ENCODE measurements around the gene PIK3AP1. TPM values are rescaled to one million over a fixed set of nuclear protein-coding genes. Genes with fewer than 3 reads are reported as not detected.

Gene PIK3AP1
- total and polyA plus RNA-seq, 10 donors: 59.8 to 256 (median 183) TPM

DNA sequence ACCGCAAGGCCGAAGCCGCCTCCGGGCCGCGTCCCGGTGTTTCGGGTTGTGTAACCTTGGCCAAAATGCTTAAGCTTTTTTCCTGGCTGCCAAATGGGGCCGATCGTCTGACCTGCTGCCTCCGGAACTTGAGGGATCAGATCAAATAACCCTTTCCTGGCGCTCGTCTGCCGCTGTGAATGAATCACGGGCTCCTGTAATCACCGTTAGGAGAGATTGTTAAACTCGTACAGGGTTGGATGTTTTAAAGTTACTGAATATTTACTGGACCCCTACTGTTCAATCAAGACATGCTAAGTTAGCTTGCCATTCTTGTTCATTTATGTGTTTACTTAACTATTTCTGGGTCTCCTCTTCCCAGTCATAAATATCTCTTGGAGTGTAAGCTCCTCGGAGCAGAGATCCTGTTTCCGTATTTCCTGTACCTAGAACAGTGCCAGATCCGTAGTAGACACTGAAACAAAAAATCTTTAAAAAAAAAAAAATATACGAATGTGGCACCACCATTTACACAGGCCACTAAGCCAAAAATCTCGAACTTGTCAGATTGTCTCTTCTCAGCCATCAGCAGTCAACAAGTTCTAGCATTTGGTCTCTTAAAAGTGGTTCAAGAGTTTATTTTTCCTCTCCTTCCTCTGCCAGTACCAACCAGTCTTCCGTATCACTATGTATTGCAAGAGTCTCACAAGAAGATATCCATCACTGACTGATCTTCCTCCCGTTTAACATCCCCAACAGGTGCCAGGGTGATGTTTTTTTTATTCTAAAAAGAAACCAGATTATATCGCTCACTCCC lies 132.9 kb downstream of the PIK3AP1 start:
- DNase-seq: no peak
- H3K9me3 ChIP-seq: no peaks in the 10 kb centered on the region
- 3 to 6% (median 4%) methylated on average over 24 to 25 of the region's 25 CpGs for WGBS, 5 donors

DNA sequence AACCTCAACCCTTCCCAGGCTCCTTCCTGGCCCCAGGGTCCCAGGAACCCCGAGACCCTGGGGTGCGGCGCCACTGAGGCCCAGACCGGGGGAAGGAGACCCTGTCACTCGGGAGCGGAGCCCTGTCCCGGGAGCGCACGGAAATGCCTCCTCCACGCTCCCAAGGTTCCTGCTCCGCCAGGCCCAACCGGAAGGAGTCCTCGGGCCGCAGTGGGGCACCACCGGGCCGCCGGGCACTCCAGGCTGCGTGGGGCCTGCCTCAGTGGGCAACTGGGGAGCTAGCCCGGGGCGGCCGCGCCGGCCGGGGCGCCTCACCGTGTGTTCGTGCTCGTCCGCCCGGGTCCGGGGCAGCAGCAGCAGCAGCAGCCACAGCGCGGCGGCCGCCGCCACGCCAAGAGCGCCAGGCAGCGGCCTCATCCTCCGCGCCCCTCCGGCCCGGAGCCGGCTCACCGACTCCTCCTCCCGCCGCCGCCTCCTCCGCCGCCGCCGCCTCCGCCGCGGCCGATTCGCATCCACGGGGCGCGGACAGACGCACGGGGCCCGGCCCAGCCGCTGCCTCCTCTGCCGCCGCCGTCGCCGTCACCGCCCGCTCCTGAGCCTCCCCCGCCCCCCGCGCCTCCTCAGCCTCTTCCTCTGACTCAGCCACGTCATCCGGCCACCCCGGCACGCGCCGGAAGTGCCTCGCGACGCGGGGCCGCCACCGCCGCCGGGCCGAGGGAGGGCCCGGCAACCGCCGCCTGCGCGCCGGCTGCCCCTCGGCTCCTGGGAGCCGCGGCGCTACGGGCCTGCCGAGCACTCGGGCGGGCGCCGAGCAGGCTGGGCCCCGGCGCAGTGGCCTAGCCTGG lies 133.7 kb downstream of the PIK3AP1 start, which contains the start of gene TM9SF3:
Gene TM9SF3, minus strand, starts transcription at position 594 of the 845 bp plus-strand sequence. Its CDS starts 177 bp downstream, at position 417.
- intact Hi-C loops (cut with DNase I; ENCODE audit: low total_unique reads): no loop called here

More for the DNA sequence above, 132.9 kb downstream of the PIK3AP1 start:
- intact Hi-C loops (cut with DNase I; ENCODE audit: low total_unique reads): no loop called here
- Histone ChIP-seq H3K4me1 (peaks cover 36 to 70% (median 50%) of the 10 kb centered on the region in 6 donors), H3K27ac (peak overlapping the region; percentile 78 to 100 (median 98)), H3K4me3 (peak overlapping the region; percentile 75 to 93 (median 86)), H3K36me3 (peaks cover 0 to 9% (median under 1%) of the 10 kb centered on the region in 6 donors), H3K27me3 (replicated peaks in 1 of 7) (no peaks in the 10 kb centered on the region)
- TF ChIP-seq CTCF (IDR thresholded peaks at IDR 0.05 in 8 of 11, conservative IDR thresholded peaks at IDR 0.05 in 3 of 11) (peak in 2 of 11 experiments; percentile 0 to 5), POLR2AphosphoS5 (IDR thresholded peaks at IDR 0.05) (no peak)

DNA sequence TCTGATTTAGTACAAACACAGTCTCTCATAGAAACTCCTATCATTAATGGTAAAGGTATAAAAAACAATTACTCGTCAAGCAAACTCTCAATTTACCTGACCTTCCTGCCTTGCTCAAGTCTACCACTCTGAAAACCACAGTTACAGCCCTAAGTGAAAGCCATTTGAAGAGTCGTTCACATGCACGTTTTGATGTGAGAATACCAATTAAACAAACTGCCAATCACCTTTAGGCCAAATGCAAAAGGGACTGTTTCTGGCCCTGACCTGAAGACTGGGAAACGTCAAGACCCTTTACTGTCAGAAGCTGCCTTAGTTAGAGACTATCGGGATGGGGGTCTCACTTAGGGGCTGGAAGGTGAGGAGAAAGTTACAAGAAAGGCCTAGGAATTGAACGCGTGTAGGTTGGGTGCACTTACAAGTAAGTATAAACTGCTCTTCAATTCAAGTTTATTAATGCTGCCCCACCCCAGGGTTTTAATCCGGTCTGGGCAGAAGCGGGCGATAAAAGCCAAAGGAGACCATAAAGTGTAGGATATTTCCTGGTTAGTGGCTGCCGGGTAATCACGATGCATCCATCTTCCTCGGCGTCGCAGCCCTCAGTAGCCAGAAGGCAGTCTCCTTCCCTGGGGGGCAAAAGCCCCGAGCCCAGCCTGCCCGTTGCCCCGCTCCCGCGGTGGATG lies 134.4 kb downstream of the PIK3AP1 start:
- no peaks in the 10 kb centered on the region for H3K36me3 ChIP-seq
- H3K4me1 ChIP-seq: peaks cover 51 to 81% (median 65%) of the 10 kb centered on the region in 6 donors
- TF ChIP-seq CTCF (IDR thresholded peaks at IDR 0.05 in 8 of 11, conservative IDR thresholded peaks at IDR 0.05 in 3 of 11): no peak
- no peak for TF ChIP-seq POLR2AphosphoS5 (IDR thresholded peaks at IDR 0.05)
- TF ChIP-seq POLR2A (IDR thresholded peaks at IDR 0.05): no peak
- DNase-seq: no peak
- no peaks in the 10 kb centered on the region for H3K27me3 ChIP-seq (replicated peaks in 1 of 7)
- no peaks in the 10 kb centered on the region for H3K9me3 ChIP-seq
- peak overlapping the region; percentile 75 to 93 (median 86) for H3K4me3 ChIP-seq
- intact Hi-C loops (cut with DNase I; ENCODE audit: low total_unique reads): no loop called here
- 1 to 2% (median 1%) methylated on average over 15 to 20 of the region's 20 CpGs for WGBS, 5 donors
- peak overlapping the region; percentile 78 to 100 (median 98) for H3K27ac ChIP-seq

More for the DNA sequence above, 133.7 kb downstream of the PIK3AP1 start, which contains the start of gene TM9SF3:
- TF ChIP-seq CTCF (IDR thresholded peaks at IDR 0.05 in 8 of 11, conservative IDR thresholded peaks at IDR 0.05 in 3 of 11) (peak in 3 of 11 experiments; percentile 8 to 13 (median 13)), POLR2A (IDR thresholded peaks at IDR 0.05) (peak in 1 of 3 donors; percentile 76), POLR2AphosphoS5 (IDR thresholded peaks at IDR 0.05) (peak; percentile 87 to 91 (median 88))
- H3K4me3 ChIP-seq: peak within 1 kb of the TSS; percentile 75 to 93 (median 86)
- no peaks in the 10 kb centered on the region for H3K9me3 ChIP-seq
- H3K27ac ChIP-seq: peak within 1 kb of the TSS; percentile 78 to 100 (median 98)
- no peaks in the 10 kb centered on the region for H3K27me3 ChIP-seq (replicated peaks in 1 of 7)
- peaks cover 43 to 77% (median 57%) of the 10 kb centered on the region in 6 donors for H3K4me1 ChIP-seq
- peaks cover 0 to 4% (median 0%) of the 10 kb centered on the region in 6 donors for H3K36me3 ChIP-seq
- WGBS, 5 donors: 1% methylated on average over 29 to 107 of the region's 107 CpGs
- DNase-seq: peak; percentile 99
